GM04503 (cell line): ENCODE data around the gene LCE3A.
"Not testable (repeated sequence)": the region's sequence is repeated elsewhere in the genome, so short reads cannot be mapped to it uniquely, and the experiment has no call there.

Experiments
- DNase-seq: peaks from one replicate; pipeline ENCODE4 v3.0.0-alpha.2; 2012; ENCODE audit warnings: low read depth

The LCE3A gene

GRCh38 chr1:152622803-152623202 lies at the start of gene LCE3A:
TSS of gene LCE3A (minus strand) at chr1:152623103. CDS start at chr1:152623103, 0 bp downstream.
- DNase-seq: no peak

DNA sequence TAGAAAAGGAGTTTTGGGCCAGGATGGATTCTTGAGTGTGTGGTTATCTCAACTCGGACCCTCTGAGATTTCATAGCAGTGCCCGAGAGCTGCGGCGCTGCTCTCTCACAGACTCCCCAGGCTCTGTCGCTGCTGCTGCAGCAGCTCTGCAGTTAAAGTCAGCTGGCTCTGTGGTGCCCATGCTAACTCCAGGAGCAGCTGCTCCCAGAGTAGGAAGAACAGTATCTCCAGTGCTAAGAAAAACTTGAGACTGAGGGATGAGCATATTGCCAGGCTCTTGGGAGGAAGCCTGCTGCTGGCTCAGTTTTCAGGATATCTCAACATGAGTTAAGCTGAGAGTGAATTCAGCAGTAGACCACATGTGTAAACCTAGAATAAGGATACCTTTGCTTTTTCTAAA lies 44.7 kb upstream of the LCE3A start:
- no peak for DNase-seq

DNA sequence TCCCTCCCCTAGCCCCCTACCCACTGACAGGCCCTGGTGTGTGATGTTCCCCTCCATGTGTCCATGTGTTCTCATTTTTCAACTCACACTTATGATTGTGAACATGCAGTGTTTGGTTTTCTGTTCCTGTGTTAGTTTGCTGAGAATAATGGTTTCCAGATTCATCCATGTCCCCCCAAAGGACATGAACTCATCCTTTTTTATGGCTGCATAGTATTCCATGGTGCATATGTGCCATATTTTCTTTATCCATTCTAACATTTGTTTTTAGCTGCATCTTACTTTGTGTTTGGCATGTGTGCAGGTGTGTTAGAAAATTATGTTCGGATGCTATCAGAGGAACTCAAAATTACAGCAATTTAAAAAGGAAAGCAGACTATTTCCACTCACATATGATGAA lies 43.3 kb upstream of the LCE3A start:
- not testable (repeated sequence) for DNase-seq

DNA sequence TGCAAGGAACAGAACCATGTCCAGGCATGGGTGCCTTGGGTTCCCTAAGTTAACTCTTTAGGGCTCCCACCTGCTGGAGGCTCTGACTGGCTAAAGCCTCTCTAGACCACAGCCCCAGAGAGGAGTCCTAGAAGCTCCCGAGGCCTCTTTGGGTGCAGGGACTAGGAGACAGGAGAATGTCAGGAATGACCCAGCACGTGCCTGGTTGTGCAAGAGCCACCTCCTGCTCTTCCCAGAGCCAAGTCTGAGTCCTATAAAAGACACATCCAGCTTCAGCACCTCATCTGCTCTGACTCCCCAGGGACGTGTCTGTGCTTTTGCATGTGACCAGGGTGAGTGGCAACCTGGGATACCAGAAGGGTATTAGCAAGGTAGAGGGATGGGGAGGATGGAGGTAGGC lies 40.2 kb upstream of the LCE3A start, which contains the start of gene LCE2D:
Gene LCE2D (plus strand): TSS at position 283 of the 400 bp plus-strand sequence. CDS start 726 bp downstream, outside the sequence.
- no peak for DNase-seq

DNA sequence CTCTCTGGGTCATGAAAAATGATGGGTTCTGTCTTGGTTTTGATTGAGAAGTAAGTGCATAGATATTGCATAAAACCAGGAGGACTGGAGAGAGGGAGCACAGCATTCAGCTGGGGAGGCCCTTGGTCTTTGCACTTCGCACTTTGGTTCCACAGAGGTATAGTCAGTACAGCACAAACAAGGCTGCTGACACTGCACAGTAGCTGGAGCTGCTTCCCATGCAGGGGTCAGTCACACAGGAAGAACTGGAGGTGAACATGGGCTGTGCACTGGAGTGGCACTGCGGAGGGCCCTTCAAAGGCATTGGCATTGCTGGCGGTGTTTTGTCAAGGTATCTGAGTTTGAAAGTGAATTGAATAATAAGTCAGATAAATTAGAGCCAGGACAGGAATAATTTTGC lies 35.7 kb upstream of the LCE3A start:
- no peak for DNase-seq

GRCh38 chr1:152657677-152658076 lies 34.8 kb upstream of the LCE3A start:
- no peak for DNase-seq

DNA sequence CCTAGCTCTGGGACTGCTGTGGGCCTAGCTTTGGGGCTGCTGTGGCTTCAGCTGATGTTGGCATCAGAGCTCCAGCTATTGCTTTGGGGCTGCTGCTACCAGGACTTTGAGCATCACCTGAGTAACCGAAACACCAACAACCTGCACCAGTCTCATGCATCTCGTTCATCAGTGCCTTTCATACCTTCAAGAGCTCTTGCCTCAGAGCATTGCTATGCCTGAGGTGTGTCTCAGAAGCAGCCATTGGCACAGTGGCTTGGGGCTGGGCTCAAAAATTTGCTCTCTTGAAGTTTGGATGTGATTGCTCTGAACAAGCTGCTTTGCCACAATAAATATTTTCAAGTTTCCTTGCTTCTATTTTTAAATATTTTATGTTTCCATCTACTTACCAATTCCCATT lies 33.6 kb upstream of the LCE3A start:
- no peak for DNase-seq

GRCh38 chr1:152654110-152654509 lies 31.2 kb upstream of the LCE3A start:
- DNase-seq: no peak

GRCh38 chr1:152646656-152647055 lies 23.8 kb upstream of the LCE3A start:
- DNase-seq: no peak

DNA sequence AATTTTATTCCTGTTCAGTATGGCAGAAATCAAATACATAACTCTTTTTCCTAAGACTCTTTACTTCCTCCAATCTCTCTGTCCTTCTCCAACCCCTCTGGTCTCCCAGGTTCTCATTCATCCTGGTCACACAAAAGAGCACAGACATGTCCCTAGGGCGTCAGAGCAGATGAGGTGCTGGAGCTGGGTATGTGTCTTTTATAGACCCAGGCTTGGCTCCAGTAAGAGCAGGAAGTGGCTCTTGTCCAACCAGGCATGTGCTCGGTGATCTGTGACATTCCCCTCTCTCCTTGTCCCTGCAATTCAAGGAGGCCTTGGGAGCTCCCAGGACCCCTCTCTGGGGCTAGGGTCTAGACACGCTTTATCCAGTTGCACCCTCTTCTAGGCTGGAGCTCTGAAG lies 22.2 kb upstream of the LCE3A start:
- no peak for DNase-seq

DNA sequence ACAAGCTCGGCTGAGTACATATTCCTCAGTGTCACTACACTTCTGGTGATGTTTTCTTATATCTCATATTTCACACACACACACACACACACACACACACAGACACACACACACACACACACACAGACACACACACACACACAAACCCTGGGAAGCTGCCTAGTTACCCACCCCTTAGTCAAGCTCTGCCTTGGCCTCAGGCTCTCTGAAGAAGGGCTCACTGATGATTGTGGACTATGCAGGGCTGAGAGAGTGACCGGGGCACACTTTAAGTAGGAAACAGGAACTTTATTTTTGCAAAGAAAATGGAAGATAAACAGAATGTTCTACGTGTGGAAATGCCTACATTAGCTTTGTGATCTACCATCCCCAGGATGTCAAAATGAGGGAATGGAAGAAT lies 21.0 kb upstream of the LCE3A start:
- DNase-seq: no peak

DNA sequence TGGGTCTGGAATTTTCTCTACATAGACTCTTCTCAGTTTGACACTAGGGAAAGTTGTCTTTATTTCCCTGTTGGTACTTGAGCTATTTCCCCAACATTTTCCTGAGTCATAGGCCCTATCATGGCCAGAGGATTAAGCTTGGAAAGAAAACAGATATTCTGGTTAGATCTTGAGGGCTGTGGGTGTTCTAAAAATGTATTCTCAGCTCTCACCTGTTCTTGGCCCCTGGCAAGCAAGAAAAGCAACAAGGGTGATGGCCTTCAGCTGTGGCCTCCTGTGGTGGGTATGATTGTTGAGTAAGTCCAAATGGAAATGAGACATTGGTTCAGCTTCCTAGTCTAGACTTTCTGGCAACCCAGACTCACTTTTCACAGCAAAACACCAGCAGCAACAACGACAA lies 17.4 kb upstream of the LCE3A start:
- no peak for DNase-seq

GRCh38 chr1:152630596-152630995 lies 7.7 kb upstream of the LCE3A start:
- no peak for DNase-seq

GRCh38 chr1:152626744-152627143 lies 3.8 kb upstream of the LCE3A start:
- no peak for DNase-seq

DNA sequence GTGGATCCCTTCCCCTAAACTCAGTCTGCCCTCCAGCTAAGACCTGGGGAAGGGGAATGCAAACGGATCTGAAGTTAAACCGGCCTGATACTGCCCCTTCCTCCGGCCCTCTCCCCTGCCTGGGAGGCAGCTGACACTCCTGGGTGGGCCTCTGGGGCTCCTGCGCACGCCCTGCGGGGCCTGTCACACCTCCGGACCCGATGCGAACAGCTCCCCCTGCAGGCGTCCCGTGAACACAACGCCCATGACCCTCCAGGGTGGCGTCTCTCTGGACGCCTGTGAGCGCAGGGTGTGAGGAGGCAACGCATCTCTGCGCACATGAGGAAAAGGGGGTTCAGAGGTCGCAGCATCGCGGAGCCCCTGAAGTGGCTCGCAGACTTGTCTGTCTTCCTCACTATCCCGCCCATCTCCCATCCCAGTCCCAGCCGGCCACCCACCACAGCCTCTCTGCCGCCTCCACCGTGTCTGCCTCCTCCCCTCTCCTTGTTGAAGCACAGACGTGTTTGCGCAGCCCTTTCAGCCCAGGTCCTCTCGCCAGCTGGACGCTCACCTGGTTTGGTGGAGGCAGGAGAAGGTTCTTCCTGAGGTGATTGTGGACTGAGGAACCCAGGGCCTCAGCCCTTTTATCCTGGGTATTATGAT lies 421 bp upstream of the LCE3A start:
- no peak for DNase-seq

GRCh38 chr1:152621993-152622392 lies 910 bp downstream of the LCE3A start:
- no peak for DNase-seq

- DNase-seq: no peak
Observed at GRCh38 chr1:152613511-152613910, 9.4 kb downstream of the LCE3A start, which contains the start of gene LCE3B. TSS of gene LCE3B (plus strand) at chr1:152613811. CDS start at chr1:152613811, 0 bp downstream.

DNA sequence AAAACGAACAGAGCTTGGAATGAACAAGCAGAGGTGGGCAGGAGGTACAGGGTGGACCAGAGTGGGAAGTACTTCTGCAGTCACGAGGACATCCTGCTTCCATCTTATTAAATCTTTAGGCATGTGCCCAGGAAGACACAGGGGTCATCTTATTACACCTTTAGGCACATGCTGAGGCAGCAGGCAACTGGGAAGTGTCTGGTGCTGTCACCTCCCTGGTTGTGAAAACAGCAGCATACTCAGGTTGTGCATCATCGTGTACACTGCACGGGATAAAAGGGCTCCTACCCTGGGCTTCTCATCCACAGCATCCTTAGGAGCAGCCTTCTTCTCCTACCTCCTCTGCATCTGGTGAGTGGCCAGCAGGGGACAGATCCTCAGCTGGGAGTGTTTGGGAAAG lies 23.0 kb downstream of the LCE3A start, which contains the start of gene LCE3C:
Gene LCE3C (plus strand): TSS at position 301 of the 400 bp plus-strand sequence. CDS start 498 bp downstream, outside the sequence.
- no peak for DNase-seq

DNA sequence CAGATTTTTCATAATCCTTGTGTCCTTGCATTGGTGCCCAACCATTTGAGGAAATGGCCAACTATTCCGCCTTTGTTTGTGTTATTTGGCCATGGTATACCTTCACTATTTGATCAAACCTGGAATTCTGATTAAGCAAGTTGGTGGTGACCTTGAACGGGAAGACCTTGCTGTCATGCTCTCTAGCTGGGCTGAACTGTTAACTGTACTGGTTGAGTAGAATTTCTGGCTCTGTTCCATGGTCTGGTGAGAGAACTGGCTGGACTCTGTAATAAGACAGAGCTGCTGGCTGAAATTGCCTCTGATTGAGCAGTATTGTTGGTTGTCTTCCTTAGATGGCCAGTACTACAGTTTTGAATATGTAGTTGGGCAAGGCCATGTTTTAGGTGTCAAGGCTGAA lies 25.9 kb downstream of the LCE3A start:
- no peak for DNase-seq

DNA sequence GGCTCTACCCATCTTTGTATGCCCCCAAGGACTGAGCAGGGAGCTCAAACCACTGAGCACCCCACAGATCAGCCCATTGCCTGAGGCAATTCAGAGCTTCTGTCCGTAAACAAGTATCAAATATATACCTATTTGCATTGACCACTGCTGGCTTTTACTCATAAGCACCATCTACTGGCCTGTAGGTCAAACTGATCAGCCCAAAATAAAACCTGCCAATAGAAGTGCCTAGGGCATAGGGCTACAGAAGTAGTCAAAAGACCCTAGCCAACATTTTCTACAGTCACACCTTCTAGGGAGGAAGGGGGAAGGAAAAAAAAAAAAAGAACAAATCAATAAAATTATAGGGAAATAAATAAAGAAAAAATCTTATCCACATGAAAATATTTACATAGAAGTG lies 37.3 kb downstream of the LCE3A start:
- DNase-seq: no peak

DNA sequence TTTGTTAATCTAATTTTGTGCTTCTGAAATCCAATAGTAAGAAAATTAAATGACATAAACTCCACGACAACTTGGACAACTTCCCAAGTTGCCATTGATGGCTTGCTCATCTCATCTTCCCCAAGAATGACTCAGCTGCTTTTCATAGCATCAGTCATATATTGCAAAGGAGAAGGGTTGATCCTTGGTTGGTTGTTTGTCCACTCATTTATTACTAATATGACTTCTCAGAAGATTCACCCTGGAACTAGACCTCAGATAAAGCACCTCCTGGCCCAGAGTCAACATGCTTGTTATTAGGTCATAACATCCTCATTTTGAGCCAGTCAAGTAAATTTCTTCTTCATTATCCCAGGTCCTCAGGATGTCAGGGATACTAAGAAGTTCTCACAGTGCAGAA lies 40.3 kb downstream of the LCE3A start:
- DNase-seq: no peak

GRCh38 chr1:152580433-152580832 lies 42.5 kb downstream of the LCE3A start, which contains the start of gene LCE3D:
TSS of gene LCE3D (minus strand) at chr1:152580516. CDS start at chr1:152579936, 580 bp downstream.
- no peak for DNase-seq

DNA sequence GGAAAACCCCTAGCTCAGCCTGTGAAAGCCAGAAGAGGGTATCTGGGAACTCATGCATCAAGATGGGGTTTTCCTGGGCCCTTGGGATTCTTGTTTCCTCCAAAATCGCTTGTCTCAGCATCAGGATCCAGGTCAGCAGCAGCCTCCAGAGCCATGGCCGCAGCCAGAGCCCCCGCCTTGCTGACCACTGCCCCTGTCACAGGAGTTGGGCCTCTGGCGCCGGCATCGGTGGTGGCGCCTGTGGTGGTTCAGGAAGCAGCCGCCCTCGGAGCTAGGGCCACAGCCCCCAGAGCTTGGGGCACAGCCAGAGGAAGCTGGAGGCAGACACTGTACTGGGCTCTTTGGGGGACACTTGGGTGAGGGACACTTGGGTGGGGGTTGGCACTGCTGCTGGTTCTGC lies 43.4 kb downstream of the LCE3A start:
- DNase-seq: not testable (repeated sequence)

GRCh38 chr1:152577168-152577567 lies 45.7 kb downstream of the LCE3A start:
- no peak for DNase-seq
